ENCODE measurements around the gene ARG2. TPM values are rescaled to one million over a fixed set of nuclear protein-coding genes. Genes with fewer than 3 reads are reported as not detected.

The ARG2 gene
- total RNA-seq, 2 donors from 2014 or later, result 8.5 to 12.1 TPM

DNA sequence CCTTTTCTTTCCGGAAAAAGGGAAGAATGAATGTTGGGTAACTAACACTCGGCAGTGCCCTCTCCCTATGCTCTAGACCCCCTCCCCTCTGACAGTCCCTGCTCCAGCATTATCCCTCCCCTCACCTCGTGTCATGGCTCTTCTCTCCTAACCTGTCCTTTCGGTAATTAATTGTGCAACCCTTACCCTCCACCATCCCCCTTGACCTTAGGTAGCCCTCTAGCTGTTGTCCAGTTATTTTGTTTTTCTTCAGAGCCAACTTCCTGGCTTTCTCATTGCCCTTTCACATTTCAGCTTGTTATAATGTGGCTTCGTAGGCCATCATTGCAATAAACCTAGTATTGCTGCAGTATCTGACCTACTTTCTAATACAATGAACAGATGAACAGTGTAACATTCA is 11.2 kb downstream of the ARG2 start:
- DNase-seq (no peak), ATAC-seq (replicated peaks in 1 of 2) (no peak)
- no peaks in the 10 kb centered on the region for H3K36me3 Mint-ChIP-seq (ENCODE audit: insufficient read depth in 2 of 2)
- no peak overlapping the region for H3K4me3 Mint-ChIP-seq
- no peaks in the 10 kb centered on the region for H3K27me3 Mint-ChIP-seq (ENCODE audit: low read depth)
- H3K4me1 Mint-ChIP-seq (ENCODE audit: low read depth), result peaks cover 1% of the 10 kb centered on the region
- H3K9me3 Mint-ChIP-seq, result no peaks in the 10 kb centered on the region
- no peak overlapping the region for H3K27ac Mint-ChIP-seq

DNA sequence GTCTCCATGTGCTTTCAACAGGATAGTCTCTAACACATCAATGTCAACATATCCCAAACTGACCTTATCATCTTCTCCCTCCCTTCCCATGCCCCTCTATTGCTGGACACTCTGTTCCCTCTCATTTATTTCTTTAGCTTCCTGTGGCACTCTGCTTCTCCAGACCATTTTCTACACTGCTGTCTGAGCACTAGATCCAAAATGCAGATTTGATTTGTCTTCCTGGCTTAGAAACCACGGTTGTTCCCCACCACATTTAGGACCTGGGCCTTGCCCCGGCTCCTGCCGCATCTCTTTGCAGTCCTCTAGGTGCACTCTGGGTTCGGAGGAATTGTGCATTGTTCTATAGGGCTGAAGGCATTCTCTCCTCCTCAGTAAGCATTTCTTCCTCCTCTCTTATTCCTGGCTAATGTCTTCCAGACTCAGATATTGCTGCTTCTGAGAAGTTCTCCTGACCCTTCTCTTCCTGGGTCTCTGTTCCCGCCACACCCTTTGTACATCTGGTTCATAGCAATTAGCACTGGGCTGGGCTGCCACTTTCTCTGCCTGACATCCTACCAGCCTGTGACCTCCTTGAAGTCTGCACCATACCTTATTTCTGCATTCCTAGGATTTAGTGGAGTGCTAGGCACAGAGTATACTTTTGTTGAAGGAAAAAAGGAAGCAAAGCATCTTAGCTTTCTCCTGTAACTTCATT is 13.9 kb downstream of the ARG2 start:
- Mint-ChIP-seq H3K4me1 (ENCODE audit: low read depth) (peaks cover 9% of the 10 kb centered on the region), H3K4me3 (no peak overlapping the region), H3K27me3 (ENCODE audit: low read depth) (no peaks in the 10 kb centered on the region), H3K27ac (peak overlapping the region; percentile 21), H3K36me3 (ENCODE audit: insufficient read depth in 2 of 2) (no peaks in the 10 kb centered on the region), H3K9me3 (no peaks in the 10 kb centered on the region)
- no peak for ATAC-seq (replicated peaks in 1 of 2)
- DNase-seq, result no peak

DNA sequence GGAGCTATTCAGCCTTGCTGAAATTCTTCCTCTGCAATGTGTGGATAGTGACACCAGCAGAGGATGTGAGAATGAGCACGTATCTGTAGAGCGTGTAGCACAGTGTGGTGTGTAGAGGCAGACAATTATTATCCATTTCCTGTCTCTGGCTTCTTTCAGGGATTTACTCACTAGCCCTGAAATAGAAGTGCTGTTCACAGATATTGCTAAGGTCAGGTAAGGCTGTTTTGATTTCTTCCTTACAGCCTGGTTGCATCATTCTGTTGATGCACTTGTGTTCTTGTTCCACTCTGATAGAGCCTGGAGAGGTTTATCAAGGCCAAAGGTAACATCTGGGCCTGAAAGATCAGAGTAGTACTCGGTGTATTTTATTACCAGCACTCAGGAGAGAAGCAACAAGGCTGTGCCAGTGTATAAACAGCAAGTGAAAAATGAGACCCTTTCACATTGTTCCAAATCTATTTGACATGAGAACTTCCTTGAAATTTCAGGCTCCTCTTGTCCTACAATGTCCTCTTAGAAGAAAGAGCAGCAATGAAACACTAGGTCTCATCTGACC is 16.7 kb downstream of the ARG2 start:
- DNase-seq, result peak; percentile 6 to 12
- peaks cover 9% of the 10 kb centered on the region for H3K4me1 Mint-ChIP-seq (ENCODE audit: low read depth)
- H3K27ac Mint-ChIP-seq, result no peak overlapping the region
- ATAC-seq (replicated peaks in 1 of 2), result peak; percentile 92 to 94
- H3K27me3 Mint-ChIP-seq (ENCODE audit: low read depth), result no peaks in the 10 kb centered on the region
- H3K36me3 Mint-ChIP-seq (ENCODE audit: insufficient read depth in 2 of 2), result no peaks in the 10 kb centered on the region
- H3K9me3 Mint-ChIP-seq, result no peaks in the 10 kb centered on the region
- no peak overlapping the region for H3K4me3 Mint-ChIP-seq

DNA sequence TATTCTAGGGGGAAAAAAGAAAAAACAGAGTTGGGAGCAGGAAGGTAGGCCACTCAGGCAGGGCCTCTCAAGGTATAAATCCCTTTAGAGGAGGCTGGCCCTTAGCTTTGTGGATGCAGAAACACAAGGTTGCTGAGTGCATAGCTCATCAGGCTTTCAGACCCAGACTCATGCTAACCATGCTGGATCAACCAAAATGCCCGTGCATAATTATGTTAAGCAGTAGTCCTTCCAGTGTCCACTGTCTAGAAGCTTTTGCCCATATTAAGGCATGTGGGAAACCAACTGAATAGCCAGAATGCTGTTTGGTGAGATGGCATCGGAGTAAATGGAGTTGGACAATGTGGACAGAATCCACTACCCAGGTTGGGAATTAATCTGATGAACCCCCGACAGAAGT is 18.9 kb downstream of the ARG2 start:
- Mint-ChIP-seq H3K9me3 (no peaks in the 10 kb centered on the region), H3K27me3 (ENCODE audit: low read depth) (no peaks in the 10 kb centered on the region), H3K4me3 (no peak overlapping the region), H3K27ac (no peak overlapping the region), H3K36me3 (ENCODE audit: insufficient read depth in 2 of 2) (peaks cover 0 to 3% of the 10 kb centered on the region in 2 donors), H3K4me1 (ENCODE audit: low read depth) (peaks cover 24% of the 10 kb centered on the region)
- DNase-seq, result no peak
- ATAC-seq (replicated peaks in 1 of 2), result no peak

DNA sequence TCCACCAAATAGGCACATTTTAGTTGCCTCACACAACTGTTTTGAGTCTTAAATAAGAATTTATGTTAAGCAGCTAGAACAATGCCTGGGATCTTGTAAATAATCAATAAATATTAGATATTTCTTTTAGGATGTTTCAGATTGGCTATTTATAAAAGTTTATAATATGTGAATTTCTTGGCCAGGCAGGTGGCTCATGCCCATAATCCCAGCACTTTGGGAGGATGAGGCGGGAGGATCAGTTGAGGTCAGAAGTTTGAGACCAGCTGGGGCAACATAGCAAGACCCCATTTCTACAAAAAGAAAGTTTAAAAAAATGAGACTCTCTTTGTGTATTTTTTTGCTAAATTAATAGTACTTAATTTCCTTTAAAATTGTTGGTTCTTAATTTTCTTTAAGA is 21.8 kb downstream of the ARG2 start:
- no peak for DNase-seq
- Mint-ChIP-seq H3K4me3 (no peak overlapping the region), H3K27ac (peak overlapping the region; percentile 1), H3K36me3 (ENCODE audit: insufficient read depth in 2 of 2) (peaks cover 0 to 3% of the 10 kb centered on the region in 2 donors), H3K4me1 (ENCODE audit: low read depth) (peaks cover 25% of the 10 kb centered on the region), H3K9me3 (no peaks in the 10 kb centered on the region), H3K27me3 (ENCODE audit: low read depth) (no peaks in the 10 kb centered on the region)
- ATAC-seq (replicated peaks in 1 of 2), result no peak

DNA sequence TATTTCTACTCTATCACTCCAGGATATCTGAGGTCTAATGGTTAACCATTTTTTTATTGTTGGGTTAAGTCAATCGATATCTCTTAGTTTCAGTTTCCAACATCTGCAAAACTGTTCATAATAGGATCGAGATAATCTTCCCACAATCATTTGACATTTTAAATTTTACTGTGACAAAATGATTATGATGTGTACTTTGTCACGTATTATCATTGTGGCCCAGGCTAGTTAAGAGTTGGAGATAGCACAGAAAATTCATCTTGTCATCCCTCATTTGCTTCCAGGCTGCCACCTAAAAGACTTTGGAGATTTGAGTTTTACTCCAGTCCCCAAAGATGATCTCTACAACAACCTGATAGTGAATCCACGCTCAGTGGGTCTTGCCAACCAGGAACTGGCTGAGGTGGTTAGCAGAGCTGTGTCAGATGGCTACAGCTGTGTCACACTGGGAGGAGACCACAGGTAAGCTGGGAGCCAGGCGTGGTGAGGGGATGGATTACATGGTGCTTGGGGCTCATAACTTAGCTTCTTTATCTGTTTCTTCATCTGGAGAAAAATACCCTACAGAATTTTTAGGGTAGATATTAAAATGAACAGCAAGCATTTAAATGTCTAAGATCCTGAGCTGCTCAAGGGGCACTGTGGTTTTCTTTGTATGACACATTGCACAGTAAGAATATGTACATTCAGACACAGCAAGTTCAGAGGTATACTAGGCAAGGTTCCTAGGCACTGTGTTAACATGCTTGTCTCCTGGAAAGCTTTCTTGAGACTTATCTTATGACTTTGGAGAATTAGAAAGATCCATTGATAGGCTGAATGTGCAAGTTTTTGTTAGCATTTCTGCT is 22.4 kb downstream of the ARG2 start:
- H3K36me3 Mint-ChIP-seq (ENCODE audit: insufficient read depth in 2 of 2), result peaks cover 1 to 3% of the 10 kb centered on the region in 2 donors
- peaks cover 22% of the 10 kb centered on the region for H3K4me1 Mint-ChIP-seq (ENCODE audit: low read depth)
- peak overlapping the region in 1 of 2 donors; percentile 2 for H3K4me3 Mint-ChIP-seq
- no peaks in the 10 kb centered on the region for H3K9me3 Mint-ChIP-seq
- peak overlapping the region; percentile 1 for H3K27ac Mint-ChIP-seq
- DNase-seq, result peak; percentile 12 to 32
- ATAC-seq (replicated peaks in 1 of 2), result peak; percentile 94
- no peaks in the 10 kb centered on the region for H3K27me3 Mint-ChIP-seq (ENCODE audit: low read depth)

DNA sequence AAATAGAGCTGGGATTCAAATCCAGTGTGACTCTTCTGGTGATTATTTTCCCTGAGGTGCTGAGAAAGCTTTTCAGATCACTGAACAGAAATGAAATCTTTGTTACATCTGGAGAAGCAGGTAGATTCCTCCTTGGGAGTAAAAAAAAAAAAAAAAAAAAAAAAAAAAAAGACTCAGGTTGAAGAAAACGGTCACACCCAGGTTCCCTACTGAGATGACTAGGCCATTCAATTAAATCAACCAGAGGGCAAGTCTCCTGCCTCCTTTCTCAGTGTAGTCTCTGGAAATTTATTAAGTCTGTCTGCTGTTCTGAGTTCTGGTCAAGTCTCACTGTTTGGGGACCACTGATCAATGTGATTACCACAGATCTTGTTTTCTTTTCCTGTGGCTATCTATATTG is 24.0 kb downstream of the ARG2 start:
- H3K36me3 Mint-ChIP-seq (ENCODE audit: insufficient read depth in 2 of 2), result peaks cover 3% of the 10 kb centered on the region in 2 donors
- peaks cover 22% of the 10 kb centered on the region for H3K4me1 Mint-ChIP-seq (ENCODE audit: low read depth)
- no peak for DNase-seq
- peak overlapping the region; percentile 26 for H3K27ac Mint-ChIP-seq
- no peaks in the 10 kb centered on the region for H3K9me3 Mint-ChIP-seq
- H3K4me3 Mint-ChIP-seq, result no peak overlapping the region
- H3K27me3 Mint-ChIP-seq (ENCODE audit: low read depth), result no peaks in the 10 kb centered on the region
- no peak for ATAC-seq (replicated peaks in 1 of 2)

DNA sequence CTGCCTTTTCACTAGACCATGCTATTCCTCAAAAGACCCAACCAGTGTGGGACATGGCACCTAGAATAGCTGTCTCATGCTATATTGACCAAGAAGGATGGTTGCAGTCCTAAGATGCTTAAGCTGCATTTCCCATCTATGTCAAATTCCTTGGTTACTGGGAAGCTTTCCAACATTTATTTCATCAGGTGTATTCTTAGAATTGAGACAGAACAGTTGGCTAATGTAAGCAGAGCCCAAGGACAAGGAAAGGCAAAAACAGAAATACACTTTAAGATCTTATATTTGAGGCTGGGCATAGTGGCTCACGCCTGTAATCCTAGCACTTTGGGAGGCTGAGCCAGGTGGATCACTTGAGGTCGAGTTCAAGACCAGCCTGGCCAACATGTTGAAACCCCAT is 24.7 kb downstream of the ARG2 start:
- no peaks in the 10 kb centered on the region for H3K9me3 Mint-ChIP-seq
- no peak overlapping the region for H3K27ac Mint-ChIP-seq
- H3K27me3 Mint-ChIP-seq (ENCODE audit: low read depth), result no peaks in the 10 kb centered on the region
- no peak overlapping the region for H3K4me3 Mint-ChIP-seq
- H3K4me1 Mint-ChIP-seq (ENCODE audit: low read depth), result peaks cover 22% of the 10 kb centered on the region
- ATAC-seq (replicated peaks in 1 of 2) (no peak), DNase-seq (no peak)
- peaks cover 3% of the 10 kb centered on the region in 2 donors for H3K36me3 Mint-ChIP-seq (ENCODE audit: insufficient read depth in 2 of 2)

DNA sequence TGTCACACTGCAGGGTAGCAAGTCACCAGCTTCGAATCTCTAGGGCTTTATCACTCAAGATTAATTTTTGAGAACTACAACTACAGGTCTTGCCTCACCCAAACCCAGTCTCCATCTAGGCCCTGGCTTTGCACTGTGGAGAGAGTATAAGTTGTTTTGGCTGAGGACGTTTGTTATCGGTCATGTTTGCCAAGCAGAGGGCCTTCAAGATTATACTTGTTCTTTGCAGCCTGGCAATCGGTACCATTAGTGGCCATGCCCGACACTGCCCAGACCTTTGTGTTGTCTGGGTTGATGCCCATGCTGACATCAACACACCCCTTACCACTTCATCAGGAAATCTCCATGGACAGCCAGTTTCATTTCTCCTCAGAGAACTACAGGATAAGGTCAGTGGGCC is 25.7 kb downstream of the ARG2 start:
- H3K4me3 Mint-ChIP-seq, result no peak overlapping the region
- no peaks in the 10 kb centered on the region for H3K27me3 Mint-ChIP-seq (ENCODE audit: low read depth)
- H3K27ac Mint-ChIP-seq, result no peak overlapping the region
- H3K9me3 Mint-ChIP-seq, result no peaks in the 10 kb centered on the region
- peaks cover 22% of the 10 kb centered on the region for H3K4me1 Mint-ChIP-seq (ENCODE audit: low read depth)
- H3K36me3 Mint-ChIP-seq (ENCODE audit: insufficient read depth in 2 of 2), result peaks cover 3 to 5% of the 10 kb centered on the region in 2 donors
- DNase-seq, result no peak
- no peak for ATAC-seq (replicated peaks in 1 of 2)

DNA sequence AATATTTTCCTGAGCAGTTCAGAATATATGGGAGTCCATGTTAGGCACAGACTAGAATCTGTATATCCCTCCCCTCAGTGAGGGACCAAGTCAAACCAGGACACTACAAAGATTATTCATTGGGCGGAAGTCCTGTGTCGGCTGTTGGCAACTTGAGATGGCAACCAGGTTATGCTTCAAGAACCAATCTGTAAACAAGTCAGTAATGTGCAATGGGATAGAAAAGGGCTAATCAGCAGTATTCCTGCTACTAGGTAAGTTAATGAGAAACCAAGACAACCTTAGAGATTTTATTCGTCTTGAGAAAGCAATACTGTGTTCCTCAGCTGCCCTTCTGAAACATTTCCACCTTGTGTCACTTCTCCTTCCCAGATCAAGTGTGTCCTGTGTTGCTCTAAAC is 26.4 kb downstream of the ARG2 start:
- ATAC-seq (replicated peaks in 1 of 2) (no peak), DNase-seq (no peak)
- Mint-ChIP-seq H3K9me3 (no peaks in the 10 kb centered on the region), H3K4me3 (no peak overlapping the region), H3K4me1 (ENCODE audit: low read depth) (peaks cover 22% of the 10 kb centered on the region), H3K27me3 (ENCODE audit: low read depth) (no peaks in the 10 kb centered on the region), H3K27ac (no peak overlapping the region), H3K36me3 (ENCODE audit: insufficient read depth in 2 of 2) (peaks cover 3 to 10% of the 10 kb centered on the region in 2 donors)

DNA sequence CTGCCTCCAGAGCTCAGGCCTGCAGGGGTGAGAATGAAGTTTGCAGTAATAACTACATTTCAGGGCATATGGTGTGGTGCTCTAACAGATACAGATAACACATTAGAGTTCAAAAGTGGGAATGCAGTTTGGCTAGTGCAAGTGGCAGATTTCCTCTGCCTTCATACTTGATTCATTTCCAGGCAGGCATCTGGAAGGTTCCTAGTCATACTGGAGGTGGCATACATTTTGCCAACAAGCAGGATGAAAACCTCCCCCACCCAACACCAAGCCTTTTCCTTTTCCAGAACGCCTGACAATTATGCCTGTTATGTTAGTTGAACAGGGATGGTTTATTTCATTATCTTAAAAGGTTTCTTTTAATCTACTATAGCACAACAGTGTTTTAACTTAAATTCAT is 30.4 kb downstream of the ARG2 start:
- peaks cover 3 to 10% of the 10 kb centered on the region in 2 donors for H3K36me3 Mint-ChIP-seq (ENCODE audit: insufficient read depth in 2 of 2)
- DNase-seq, result no peak
- no peaks in the 10 kb centered on the region for H3K27me3 Mint-ChIP-seq (ENCODE audit: low read depth)
- no peaks in the 10 kb centered on the region for H3K9me3 Mint-ChIP-seq
- H3K27ac Mint-ChIP-seq, result no peak overlapping the region
- H3K4me1 Mint-ChIP-seq (ENCODE audit: low read depth), result no peaks in the 10 kb centered on the region
- no peak for ATAC-seq (replicated peaks in 1 of 2)
- H3K4me3 Mint-ChIP-seq, result no peak overlapping the region

DNA sequence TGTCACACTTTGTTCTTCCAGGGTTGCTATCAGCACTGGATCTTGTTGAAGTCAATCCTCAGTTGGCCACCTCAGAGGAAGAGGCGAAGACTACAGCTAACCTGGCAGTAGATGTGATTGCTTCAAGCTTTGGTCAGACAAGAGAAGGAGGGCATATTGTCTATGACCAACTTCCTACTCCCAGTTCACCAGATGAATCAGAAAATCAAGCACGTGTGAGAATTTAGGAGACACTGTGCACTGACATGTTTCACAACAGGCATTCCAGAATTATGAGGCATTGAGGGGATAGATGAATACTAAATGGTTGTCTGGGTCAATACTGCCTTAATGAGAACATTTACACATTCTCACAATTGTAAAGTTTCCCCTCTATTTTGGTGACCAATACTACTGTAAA is 31.0 kb downstream of the ARG2 start:
- Mint-ChIP-seq H3K4me3 (no peak overlapping the region), H3K9me3 (no peaks in the 10 kb centered on the region), H3K27me3 (ENCODE audit: low read depth) (no peaks in the 10 kb centered on the region), H3K36me3 (ENCODE audit: insufficient read depth in 2 of 2) (peaks cover 3 to 10% of the 10 kb centered on the region in 2 donors), H3K4me1 (ENCODE audit: low read depth) (no peaks in the 10 kb centered on the region), H3K27ac (no peak overlapping the region)
- ATAC-seq (replicated peaks in 1 of 2) (no peak), DNase-seq (no peak)

DNA sequence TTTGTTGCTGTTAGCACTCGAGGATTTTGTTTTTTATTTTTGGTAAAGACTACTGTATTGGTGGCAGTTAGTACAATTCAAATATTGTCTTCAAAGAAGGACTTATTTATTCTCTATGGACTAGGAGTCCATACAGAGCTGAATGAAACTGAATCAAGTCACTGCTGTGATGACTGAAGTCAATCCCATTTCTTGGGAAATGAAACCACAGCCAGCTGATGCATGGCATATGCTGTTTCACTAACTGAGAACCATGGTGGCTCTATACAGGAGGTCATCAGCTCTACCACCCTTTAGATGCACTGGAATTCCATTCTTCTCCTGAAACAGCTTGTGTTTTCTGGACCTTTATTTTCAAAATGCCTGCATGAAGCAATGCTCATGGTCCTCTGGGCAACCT is 32.5 kb downstream of the ARG2 start:
- Mint-ChIP-seq H3K4me3 (no peak overlapping the region), H3K27me3 (ENCODE audit: low read depth) (no peaks in the 10 kb centered on the region), H3K4me1 (ENCODE audit: low read depth) (no peaks in the 10 kb centered on the region), H3K36me3 (ENCODE audit: insufficient read depth in 2 of 2) (peaks cover 4 to 14% of the 10 kb centered on the region in 2 donors), H3K27ac (no peak overlapping the region), H3K9me3 (no peaks in the 10 kb centered on the region)
- peak; percentile 32 to 62 for ATAC-seq (replicated peaks in 1 of 2)
- DNase-seq, result no peak
